ENCODE measurements around the gene EVI5L. TPM values are rescaled to one million over a fixed set of nuclear protein-coding genes. Genes with fewer than 3 reads are reported as not detected.
"Not testable (repeated sequence)": the region's sequence is repeated elsewhere in the genome, so short reads cannot be mapped to it uniquely, and the experiment has no call there.

The EVI5L gene
- polyA plus RNA-seq, 2 donors, result 8.5 to 8.8 TPM

GRCh38 chr19:7808108-7808507 lies 21.9 kb upstream of the EVI5L start:
- Histone ChIP-seq H3K4me1 (ENCODE audit: control insufficient read depth in 2 of 2, insufficient read depth in 2 of 2, low read length in 1 of 2) (no peaks in the 10 kb centered on the region), H3K4me3 (ENCODE audit: low read depth in 1 of 2, low read length in 2 of 2) (no peak overlapping the region), H3K27ac (ENCODE audit: low read depth in 2 of 2, low read length in 1 of 2) (no peak overlapping the region), H3K36me3 (ENCODE audit: control insufficient read depth in 2 of 2, insufficient read depth in 2 of 2, low read length in 1 of 2) (no peaks in the 10 kb centered on the region), H3K9me3 (ENCODE audit: control insufficient read depth in 2 of 2, insufficient read depth in 1 of 2, low read depth in 1 of 2, low read length in 1 of 2) (peaks cover 2 to 5% of the 10 kb centered on the region in 2 donors), H3K27me3 (ENCODE audit: control insufficient read depth in 1 of 2, insufficient read depth in 2 of 2, low read length in 2 of 2) (no peaks in the 10 kb centered on the region)
- 65 to 66% methylated on average over 5 of the region's 5 CpGs for WGBS, 2 donors

DNA sequence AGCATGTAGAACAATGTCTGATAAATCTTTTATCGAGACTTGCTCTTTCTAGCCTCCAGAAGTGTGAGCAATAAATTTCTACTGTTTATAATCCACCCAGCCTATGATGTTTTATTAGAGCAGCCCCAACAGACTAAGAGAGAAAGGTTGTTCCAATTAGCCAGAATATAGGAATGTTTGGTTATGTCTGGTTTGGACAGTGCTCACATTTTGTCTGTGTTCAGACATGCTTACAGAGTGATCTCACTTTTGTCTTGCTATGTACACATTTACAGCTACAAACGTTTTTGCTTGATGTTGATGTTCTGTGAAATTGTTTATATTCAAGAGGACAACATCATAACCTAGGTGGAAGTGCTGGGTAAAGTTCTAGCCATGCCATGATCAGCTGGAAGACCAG lies 18.0 kb upstream of the EVI5L start:
- Histone ChIP-seq H3K27ac (ENCODE audit: low read depth in 2 of 2, low read length in 1 of 2) (no peak overlapping the region), H3K9me3 (ENCODE audit: control insufficient read depth in 2 of 2, insufficient read depth in 1 of 2, low read depth in 1 of 2, low read length in 1 of 2) (peaks cover 2 to 5% of the 10 kb centered on the region in 2 donors), H3K27me3 (ENCODE audit: control insufficient read depth in 1 of 2, insufficient read depth in 2 of 2, low read length in 2 of 2) (no peaks in the 10 kb centered on the region), H3K4me1 (ENCODE audit: control insufficient read depth in 2 of 2, insufficient read depth in 2 of 2, low read length in 1 of 2) (no peaks in the 10 kb centered on the region), H3K36me3 (ENCODE audit: control insufficient read depth in 2 of 2, insufficient read depth in 2 of 2, low read length in 1 of 2) (no peaks in the 10 kb centered on the region), H3K4me3 (ENCODE audit: low read depth in 1 of 2, low read length in 2 of 2) (no peak overlapping the region)
- 39 to 40% methylated on average over 2 of the region's 2 CpGs for WGBS, 2 donors

GRCh38 chr19:7815325-7815724 lies 14.7 kb upstream of the EVI5L start:
- H3K36me3 ChIP-seq (ENCODE audit: control insufficient read depth in 2 of 2, insufficient read depth in 2 of 2, low read length in 1 of 2), result no peaks in the 10 kb centered on the region
- peaks cover 4 to 11% of the 10 kb centered on the region in 2 donors for H3K9me3 ChIP-seq (ENCODE audit: control insufficient read depth in 2 of 2, insufficient read depth in 1 of 2, low read depth in 1 of 2, low read length in 1 of 2)
- H3K27ac ChIP-seq (ENCODE audit: low read depth in 2 of 2, low read length in 1 of 2), result no peak overlapping the region
- H3K4me3 ChIP-seq (ENCODE audit: low read depth in 1 of 2, low read length in 2 of 2), result no peak overlapping the region
- 42 to 50% methylated on average over 10 of the region's 10 CpGs for WGBS, 2 donors
- no peaks in the 10 kb centered on the region for H3K4me1 ChIP-seq (ENCODE audit: control insufficient read depth in 2 of 2, insufficient read depth in 2 of 2, low read length in 1 of 2)
- H3K27me3 ChIP-seq (ENCODE audit: control insufficient read depth in 1 of 2, insufficient read depth in 2 of 2, low read length in 2 of 2), result no peaks in the 10 kb centered on the region

GRCh38 chr19:7816040-7816439 lies 14.0 kb upstream of the EVI5L start:
- 94 to 96% methylated on average over 3 of the region's 3 CpGs for WGBS, 2 donors
- H3K9me3 ChIP-seq (ENCODE audit: control insufficient read depth in 2 of 2, insufficient read depth in 1 of 2, low read depth in 1 of 2, low read length in 1 of 2), result peaks cover 4 to 11% of the 10 kb centered on the region in 2 donors
- H3K36me3 ChIP-seq (ENCODE audit: control insufficient read depth in 2 of 2, insufficient read depth in 2 of 2, low read length in 1 of 2); H3K27me3 ChIP-seq (ENCODE audit: control insufficient read depth in 1 of 2, insufficient read depth in 2 of 2, low read length in 2 of 2); H3K4me1 ChIP-seq (ENCODE audit: control insufficient read depth in 2 of 2, insufficient read depth in 2 of 2, low read length in 1 of 2); H3K4me3 ChIP-seq (ENCODE audit: low read depth in 1 of 2, low read length in 2 of 2); H3K27ac ChIP-seq (ENCODE audit: low read depth in 2 of 2, low read length in 1 of 2): not testable (repeated sequence)

- no peaks in the 10 kb centered on the region for H3K27me3 ChIP-seq (ENCODE audit: control insufficient read depth in 1 of 2, insufficient read depth in 2 of 2, low read length in 2 of 2)
- H3K4me1 ChIP-seq (ENCODE audit: control insufficient read depth in 2 of 2, insufficient read depth in 2 of 2, low read length in 1 of 2), result no peaks in the 10 kb centered on the region
- H3K4me3 ChIP-seq (ENCODE audit: low read depth in 1 of 2, low read length in 2 of 2), result no peak overlapping the region
- no peak overlapping the region for H3K27ac ChIP-seq (ENCODE audit: low read depth in 2 of 2, low read length in 1 of 2)
- peaks cover 2 to 6% of the 10 kb centered on the region in 2 donors for H3K9me3 ChIP-seq (ENCODE audit: control insufficient read depth in 2 of 2, insufficient read depth in 1 of 2, low read depth in 1 of 2, low read length in 1 of 2)
- H3K36me3 ChIP-seq (ENCODE audit: control insufficient read depth in 2 of 2, insufficient read depth in 2 of 2, low read length in 1 of 2), result no peaks in the 10 kb centered on the region
- WGBS, 2 donors, result 91 to 96% methylated on average over 1 of the region's 1 CpG
Observed at GRCh38 chr19:7817801-7818200, 12.2 kb upstream of the EVI5L start.

- Histone ChIP-seq H3K27ac (ENCODE audit: low read depth in 2 of 2, low read length in 1 of 2) (no peak overlapping the region), H3K36me3 (ENCODE audit: control insufficient read depth in 2 of 2, insufficient read depth in 2 of 2, low read length in 1 of 2) (no peaks in the 10 kb centered on the region), H3K9me3 (ENCODE audit: control insufficient read depth in 2 of 2, insufficient read depth in 1 of 2, low read depth in 1 of 2, low read length in 1 of 2) (peaks cover 2 to 6% of the 10 kb centered on the region in 2 donors), H3K27me3 (ENCODE audit: control insufficient read depth in 1 of 2, insufficient read depth in 2 of 2, low read length in 2 of 2) (no peaks in the 10 kb centered on the region), H3K4me1 (ENCODE audit: control insufficient read depth in 2 of 2, insufficient read depth in 2 of 2, low read length in 1 of 2) (no peaks in the 10 kb centered on the region), H3K4me3 (ENCODE audit: low read depth in 1 of 2, low read length in 2 of 2) (no peak overlapping the region)
- 62 to 77% methylated on average over 2 of the region's 2 CpGs for WGBS, 2 donors
Observed at GRCh38 chr19:7818806-7819205, 11.2 kb upstream of the EVI5L start.

DNA sequence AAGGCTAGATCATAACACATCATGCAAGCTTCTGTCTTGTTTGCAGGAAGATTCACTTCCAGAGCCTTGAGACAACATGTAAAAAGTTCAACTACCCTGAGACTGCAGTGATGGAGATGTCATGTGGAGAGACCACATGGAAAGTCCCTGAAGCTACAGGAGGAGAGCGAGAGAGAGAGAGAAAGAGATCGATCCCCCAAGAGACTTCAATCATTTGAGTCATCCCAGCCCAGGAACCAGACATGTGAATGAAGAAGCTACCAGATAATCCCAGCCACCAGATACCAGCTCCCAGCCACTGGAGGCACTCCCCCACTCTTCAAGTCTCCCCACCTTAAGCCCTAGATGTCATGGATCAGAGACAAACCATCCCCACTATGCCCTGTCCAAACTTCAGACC lies 10.7 kb upstream of the EVI5L start:
- H3K27ac ChIP-seq (ENCODE audit: low read depth in 2 of 2, low read length in 1 of 2), result no peak overlapping the region
- peaks cover 2 to 6% of the 10 kb centered on the region in 2 donors for H3K9me3 ChIP-seq (ENCODE audit: control insufficient read depth in 2 of 2, insufficient read depth in 1 of 2, low read depth in 1 of 2, low read length in 1 of 2)
- 67 to 82% methylated on average over 2 of the region's 2 CpGs for WGBS, 2 donors
- no peak overlapping the region for H3K4me3 ChIP-seq (ENCODE audit: low read depth in 1 of 2, low read length in 2 of 2)
- no peaks in the 10 kb centered on the region for H3K4me1 ChIP-seq (ENCODE audit: control insufficient read depth in 2 of 2, insufficient read depth in 2 of 2, low read length in 1 of 2)
- H3K36me3 ChIP-seq (ENCODE audit: control insufficient read depth in 2 of 2, insufficient read depth in 2 of 2, low read length in 1 of 2), result no peaks in the 10 kb centered on the region
- H3K27me3 ChIP-seq (ENCODE audit: control insufficient read depth in 1 of 2, insufficient read depth in 2 of 2, low read length in 2 of 2), result no peaks in the 10 kb centered on the region

DNA sequence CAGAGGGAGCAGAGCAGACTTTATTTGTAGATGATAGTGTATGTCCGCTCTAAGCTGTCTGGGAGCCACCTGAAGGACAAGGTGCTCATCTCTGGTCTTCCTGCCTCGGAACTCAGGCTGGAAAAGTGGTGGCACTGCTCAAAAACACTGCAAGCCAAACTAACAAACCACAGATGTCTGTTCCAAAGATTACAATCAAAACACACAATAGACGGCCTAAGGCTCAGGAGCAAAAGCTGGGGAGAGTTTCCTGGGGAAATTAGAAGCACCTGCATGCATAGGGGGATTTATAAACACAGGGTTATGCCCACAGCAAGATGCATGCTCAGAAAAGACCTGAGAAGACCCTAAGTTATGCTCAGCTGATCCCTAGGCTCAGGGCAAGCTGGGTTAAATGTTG lies 9.4 kb upstream of the EVI5L start:
- Histone ChIP-seq H3K4me3 (ENCODE audit: low read depth in 1 of 2, low read length in 2 of 2) (no peak overlapping the region), H3K27ac (ENCODE audit: low read depth in 2 of 2, low read length in 1 of 2) (no peak overlapping the region), H3K27me3 (ENCODE audit: control insufficient read depth in 1 of 2, insufficient read depth in 2 of 2, low read length in 2 of 2) (no peaks in the 10 kb centered on the region), H3K36me3 (ENCODE audit: control insufficient read depth in 2 of 2, insufficient read depth in 2 of 2, low read length in 1 of 2) (no peaks in the 10 kb centered on the region), H3K4me1 (ENCODE audit: control insufficient read depth in 2 of 2, insufficient read depth in 2 of 2, low read length in 1 of 2) (no peaks in the 10 kb centered on the region), H3K9me3 (ENCODE audit: control insufficient read depth in 2 of 2, insufficient read depth in 1 of 2, low read depth in 1 of 2, low read length in 1 of 2) (peaks cover 2 to 6% of the 10 kb centered on the region in 2 donors)
- WGBS, 2 donors, result 50% methylated on average over 3 of the region's 3 CpGs

DNA sequence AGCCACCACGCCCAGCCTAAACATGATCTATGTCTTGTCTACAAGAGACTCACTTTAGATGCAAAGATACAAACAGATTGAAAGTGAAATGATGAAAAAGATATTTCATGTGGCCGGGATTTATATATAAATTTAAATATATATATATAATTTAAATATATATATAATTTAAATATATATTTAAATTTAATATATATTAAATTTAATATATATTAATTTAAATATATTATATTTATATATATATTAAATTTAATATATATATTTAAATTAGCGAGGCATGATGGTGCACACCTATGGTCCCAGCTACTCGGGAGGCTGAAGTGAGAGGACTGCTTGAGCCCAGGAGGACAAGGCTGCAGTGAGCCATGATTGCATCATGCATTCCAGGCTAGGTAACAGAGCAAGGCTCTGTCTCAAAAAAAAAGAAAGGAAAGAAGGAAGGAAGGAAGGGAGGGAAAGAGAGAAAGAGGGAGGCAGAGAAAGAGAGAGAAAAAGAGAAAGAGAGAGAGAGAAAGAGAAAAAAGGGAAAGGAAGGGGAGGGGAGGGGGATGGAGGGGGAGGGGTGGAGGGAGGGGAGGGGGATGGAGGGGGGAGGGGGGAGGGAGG lies 7.0 kb upstream of the EVI5L start:
- no peaks in the 10 kb centered on the region for H3K27me3 ChIP-seq (ENCODE audit: control insufficient read depth in 1 of 2, insufficient read depth in 2 of 2, low read length in 2 of 2)
- H3K36me3 ChIP-seq (ENCODE audit: control insufficient read depth in 2 of 2, insufficient read depth in 2 of 2, low read length in 1 of 2), result no peaks in the 10 kb centered on the region
- no peak overlapping the region for H3K27ac ChIP-seq (ENCODE audit: low read depth in 2 of 2, low read length in 1 of 2)
- peaks cover 2 to 3% of the 10 kb centered on the region in 2 donors for H3K9me3 ChIP-seq (ENCODE audit: control insufficient read depth in 2 of 2, insufficient read depth in 1 of 2, low read depth in 1 of 2, low read length in 1 of 2)
- WGBS, 2 donors, result 86 to 88% methylated on average over 4 of the region's 4 CpGs
- H3K4me3 ChIP-seq (ENCODE audit: low read depth in 1 of 2, low read length in 2 of 2), result no peak overlapping the region
- no peaks in the 10 kb centered on the region for H3K4me1 ChIP-seq (ENCODE audit: control insufficient read depth in 2 of 2, insufficient read depth in 2 of 2, low read length in 1 of 2)

- Histone ChIP-seq H3K4me1 (ENCODE audit: control insufficient read depth in 2 of 2, insufficient read depth in 2 of 2, low read length in 1 of 2) (peaks cover 0 to under 1% of the 10 kb centered on the region in 2 donors), H3K27me3 (ENCODE audit: control insufficient read depth in 1 of 2, insufficient read depth in 2 of 2, low read length in 2 of 2) (no peaks in the 10 kb centered on the region), H3K9me3 (ENCODE audit: control insufficient read depth in 2 of 2, insufficient read depth in 1 of 2, low read depth in 1 of 2, low read length in 1 of 2) (peaks cover under 1 to 3% of the 10 kb centered on the region in 2 donors), H3K4me3 (ENCODE audit: low read depth in 1 of 2, low read length in 2 of 2) (no peak overlapping the region), H3K27ac (ENCODE audit: low read depth in 2 of 2, low read length in 1 of 2) (no peak overlapping the region), H3K36me3 (ENCODE audit: control insufficient read depth in 2 of 2, insufficient read depth in 2 of 2, low read length in 1 of 2) (no peaks in the 10 kb centered on the region)
- WGBS, 2 donors, result 38 to 46% methylated on average over 9 of the region's 9 CpGs
Observed at GRCh38 chr19:7823686-7824301, 6.2 kb upstream of the EVI5L start.
